Left forelimb (tissue), 1 donor: ENCODE measurements around the gene USP38.
"Not testable (repeated sequence)": the region's sequence is repeated elsewhere in the genome, so short reads cannot be mapped to it uniquely, and the experiment has no call there.

Experiments
- DNase-seq: peaks from one replicate; pipeline ENCODE4 v3.0.0-alpha.2; 2018; ENCODE audit warnings: low spot score

USP38 gene

GRCh38 chr4:143207555-143207954, 22.8 kb downstream of the USP38 start:
- no peak for DNase-seq

GRCh38 chr4:143212566-143212965, 27.8 kb downstream of the USP38 start:
- DNase-seq, result no peak

GRCh38 chr4:143215873-143216272, 31.2 kb downstream of the USP38 start:
- DNase-seq, result no peak

GRCh38 chr4:143224255-143224654, 39.5 kb downstream of the USP38 start:
- no peak for DNase-seq

GRCh38 chr4:143225167-143225566, 40.5 kb downstream of the USP38 start:
- no peak for DNase-seq

GRCh38 chr4:143230683-143231082, 46.0 kb downstream of the USP38 start:
- no peak for DNase-seq

- DNase-seq, result no peak
Observed at GRCh38 chr4:143232277-143232676, 47.6 kb downstream of the USP38 start.

- no peak for DNase-seq
Observed at GRCh38 chr4:143234153-143234552, 49.4 kb downstream of the USP38 start.

- DNase-seq, result not testable (repeated sequence)
Observed at GRCh38 chr4:143237195-143237594, 52.5 kb downstream of the USP38 start.

GRCh38 chr4:143240939-143241679, 56.4 kb downstream of the USP38 start:
- no peak for DNase-seq

- no peak for DNase-seq
Observed at GRCh38 chr4:143241892-143242291, 57.2 kb downstream of the USP38 start.

GRCh38 chr4:143243041-143243440, 58.3 kb downstream of the USP38 start:
- no peak for DNase-seq

- no peak for DNase-seq
Observed at GRCh38 chr4:143246977-143247376, 62.3 kb downstream of the USP38 start.

- no peak for DNase-seq
Observed at GRCh38 chr4:143247866-143248265, 63.1 kb downstream of the USP38 start.

- DNase-seq, result no peak
Observed at GRCh38 chr4:143248827-143249226, 64.1 kb downstream of the USP38 start.

GRCh38 chr4:143250617-143251016, 65.9 kb downstream of the USP38 start:
- DNase-seq, result no peak

GRCh38 chr4:143251348-143251747, 66.6 kb downstream of the USP38 start:
- no peak for DNase-seq

GRCh38 chr4:143251779-143252178, 67.1 kb downstream of the USP38 start:
- no peak for DNase-seq

GRCh38 chr4:143252478-143252877, 67.8 kb downstream of the USP38 start:
- no peak for DNase-seq

GRCh38 chr4:143253166-143253565, 68.4 kb downstream of the USP38 start:
- DNase-seq, result no peak

- no peak for DNase-seq
Observed at GRCh38 chr4:143254491-143255226, 69.9 kb downstream of the USP38 start.

GRCh38 chr4:143256456-143256855, 71.7 kb downstream of the USP38 start:
- DNase-seq, result no peak

GRCh38 chr4:143257356-143257755, 72.6 kb downstream of the USP38 start:
- DNase-seq, result no peak

- no peak for DNase-seq
Observed at GRCh38 chr4:143260750-143261149, 76.0 kb downstream of the USP38 start.
